SW480 (cell line): ENCODE measurements around the gene YY1.

Source experiments
- DNase-seq: peaks from one replicate; pipeline ENCODE4 v3.0.0-alpha.2; 2016; ENCODE audit warnings: low spot score

Gene YY1

GRCh38 chr14:100313464-100314230 is 74.7 kb downstream of the YY1 start:
- DNase-seq, result no peak

- DNase-seq, result no peak
Measured at GRCh38 chr14:100314724-100315123, 75.8 kb downstream of the YY1 start.

- no peak for DNase-seq
Measured at GRCh38 chr14:100317389-100317788, 78.4 kb downstream of the YY1 start.

GRCh38 chr14:100317912-100318808 is 79.2 kb downstream of the YY1 start:
- DNase-seq, result no peak

- DNase-seq, result no peak
Measured at GRCh38 chr14:100320157-100320856, 81.4 kb downstream of the YY1 start.

- no peak for DNase-seq
Measured at GRCh38 chr14:100321473-100322137, 82.7 kb downstream of the YY1 start.

GRCh38 chr14:100322138-100322957 is 83.4 kb downstream of the YY1 start:
- DNase-seq, result no peak

- DNase-seq, result no peak
Measured at GRCh38 chr14:100323121-100323941, 84.4 kb downstream of the YY1 start, which contains the start of gene SLC25A47. SLC25A47 (plus strand) TSS chr14:100323339; CDS start chr14:100323415, 76 bp downstream.

- DNase-seq, result no peak
Measured at GRCh38 chr14:100323942-100324307, 85.0 kb downstream of the YY1 start.

GRCh38 chr14:100325231-100325632 is 86.3 kb downstream of the YY1 start:
- DNase-seq, result no peak

GRCh38 chr14:100325958-100326357 is 87.0 kb downstream of the YY1 start:
- DNase-seq, result no peak

- DNase-seq, result no peak
Measured at GRCh38 chr14:100327128-100327527, 88.2 kb downstream of the YY1 start.

- no peak for DNase-seq
Measured at GRCh38 chr14:100328495-100329163, 89.7 kb downstream of the YY1 start.

- no peak for DNase-seq
Measured at GRCh38 chr14:100329233-100330006, 90.5 kb downstream of the YY1 start.

- DNase-seq, result no peak
Measured at GRCh38 chr14:100330007-100330344, 91.0 kb downstream of the YY1 start.

GRCh38 chr14:100330388-100330931 is 91.5 kb downstream of the YY1 start:
- no peak for DNase-seq

- DNase-seq, result no peak
Measured at GRCh38 chr14:100332071-100332639, 93.2 kb downstream of the YY1 start.
